Breast epithelium (tissue), 4 donors: ENCODE data around the gene SIGLEC8. TPM values are rescaled to one million over a fixed set of nuclear protein-coding genes. Genes with fewer than 3 reads are reported as not detected.

ENCODE experiments used
- DNase-seq, 2 donors: peaks; one replicate each; pipeline ENCODE4 v3.0.0-alpha.2; 2019; ENCODE audit warnings: low spot score in 2 of 2
- H3K27ac ChIP-seq, 2 donors: fragments of 200-600 bp; sonication (generic) in 1 of 2; one replicate each; pipeline ENCODE4 v1.5.1; 2016 to 2019; ENCODE audit warnings: mild to moderate bottlenecking in 1 of 2
- H3K27me3 ChIP-seq, 2 donors: fragments of 200-600 bp; sonication (generic) in 1 of 2; one replicate each; pipeline versions ENCODE4 v1.5.1 to v1.6.0; 2017 to 2019; ENCODE audit warnings: control low read depth in 1 of 2, mild to moderate bottlenecking in 1 of 2
- H3K36me3 ChIP-seq: fragments of 200-600 bp; one replicate; pipeline ENCODE4 v1.5.1; 2019
- H3K4me1 ChIP-seq, 2 donors: fragments of 200-600 bp; sonication (generic); one replicate each; pipeline ENCODE4 v1.5.1; 2016 to 2019; ENCODE audit warnings: control low read depth in 1 of 2
- H3K4me3 ChIP-seq, 3 donors: fragments of 200-600 bp; sonication (generic); 1 replicate in 2 of 3; 2 replicates in 1 of 3; pipeline ENCODE4 v1.5.1; 2016 to 2019; ENCODE audit warnings: mild to moderate bottlenecking in 3 of 3, moderate library complexity in 2 of 3
- H3K9me3 ChIP-seq, 2 donors: fragments of 200-600 bp; sonication (generic) in 1 of 2; one replicate each; pipeline ENCODE4 v1.5.1; 2016 to 2019; ENCODE audit warnings: control low read depth in 1 of 2
- CTCF ChIP-seq, 3 donors: fragments of 450-650 bp; IDR thresholded peaks; one replicate each; pipeline ENCODE4 v1.5.1; 2016 to 2017; ENCODE audit warnings: antibody characterized with exemption in 3 of 3, mild to moderate bottlenecking in 3 of 3, moderate library complexity in 3 of 3
- POLR2A ChIP-seq: fragments of 450-650 bp; IDR thresholded peaks from one replicate; pipeline ENCODE4 v1.6.1; 2016; ENCODE audit warnings: antibody characterized with exemption, mild to moderate bottlenecking, moderate library complexity
- POLR2AphosphoS5 ChIP-seq, 3 donors: sonication (generic); formaldehyde crosslinking; IDR thresholded peaks; one replicate each; pipeline ENCODE4 v1.6.1; 2017; ENCODE audit warnings: antibody characterized with exemption in 3 of 3
- intact Hi-C: fragments of 100-400 bp; cut with DNase I; formaldehyde crosslinking; loops from one replicate; pipeline ENCODE4 v1.15.1; 2023; ENCODE audit warnings: low total_unique reads
- total RNA-seq, 3 donors: library from RNA; depleted of rRNA; stranded (reverse); fragments of >200 nt; gene quantifications; one replicate each; pipeline ENCODE4 v1.1.0, GENCODE V29; 2016

The SIGLEC8 gene
- total RNA-seq: 1 to 10 TPM in 2 of 3 donors, under 1 TPM in 1; 0.80 to 8.6 (median 2.3) TPM

DNA sequence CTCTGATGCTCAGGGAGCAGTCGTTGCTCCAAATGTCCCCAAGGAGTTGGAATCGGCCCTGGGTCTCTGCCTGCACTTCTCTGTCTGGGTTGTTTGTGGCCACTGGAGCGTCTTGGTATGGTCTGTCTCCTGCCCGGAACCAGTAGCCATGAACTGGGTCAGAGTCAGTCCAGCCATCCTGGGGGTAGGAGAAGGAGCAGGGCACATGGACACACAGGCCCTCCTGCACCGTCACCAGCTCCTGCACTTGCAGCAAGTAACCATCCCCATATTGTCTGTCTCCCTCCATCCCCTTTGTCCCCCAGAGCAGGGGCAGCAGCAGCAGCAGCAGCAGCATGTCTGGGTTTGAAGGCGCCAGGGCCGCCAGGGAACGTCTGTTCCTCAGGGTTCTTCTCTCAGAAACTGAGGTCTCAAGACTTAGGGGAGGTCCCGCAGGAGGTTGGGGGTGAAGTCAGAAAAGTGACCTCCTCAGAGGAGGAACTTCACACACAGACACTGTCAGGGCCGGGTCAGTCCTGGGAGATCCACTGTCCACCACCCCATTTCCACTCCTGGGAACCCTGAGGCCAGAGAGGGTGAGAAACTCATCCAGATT is at the start of gene SIGLEC8:
Gene SIGLEC8 (minus strand): TSS at position 404 of the 595 bp plus-strand sequence. CDS start 67 bp downstream, at position 337.
- intact Hi-C loops: loop anchor here (10.0 kb wide), 1 partner anchor 553 kb away; no protein-coding TSS in a partner anchor
- Histone ChIP-seq H3K27ac (no peak within 1 kb of the TSS), H3K4me1 (no peaks in the 10 kb centered on the region), H3K9me3 (no peaks in the 10 kb centered on the region), H3K27me3 (peaks cover 0 to 56% of the 10 kb centered on the region in 2 donors), H3K36me3 (no peaks in the 10 kb centered on the region), H3K4me3 (no peak within 1 kb of the TSS)
- TF ChIP-seq POLR2AphosphoS5 (IDR thresholded peaks at IDR 0.05) (no peak), POLR2A (no peak), CTCF (IDR thresholded peaks at IDR 0.05) (no peak)
- no peak for DNase-seq

- Histone ChIP-seq H3K9me3 (peaks cover 13 to 15% of the 10 kb centered on the region in 2 donors), H3K36me3 (no peaks in the 10 kb centered on the region), H3K4me1 (no peaks in the 10 kb centered on the region), H3K4me3 (no peak overlapping the region), H3K27ac (no peak overlapping the region), H3K27me3 (peaks cover 0 to 32% of the 10 kb centered on the region in 2 donors)
- no peak for DNase-seq
- intact Hi-C loops: no loop called here
- no peak for TF ChIP-seq CTCF (IDR thresholded peaks at IDR 0.05)
- TF ChIP-seq POLR2AphosphoS5 (IDR thresholded peaks at IDR 0.05): no peak
- TF ChIP-seq POLR2A: no peak
These were observed 49.4 kb upstream of the SIGLEC8 start for GRCh38 chr19:51507640-51508058.

DNA sequence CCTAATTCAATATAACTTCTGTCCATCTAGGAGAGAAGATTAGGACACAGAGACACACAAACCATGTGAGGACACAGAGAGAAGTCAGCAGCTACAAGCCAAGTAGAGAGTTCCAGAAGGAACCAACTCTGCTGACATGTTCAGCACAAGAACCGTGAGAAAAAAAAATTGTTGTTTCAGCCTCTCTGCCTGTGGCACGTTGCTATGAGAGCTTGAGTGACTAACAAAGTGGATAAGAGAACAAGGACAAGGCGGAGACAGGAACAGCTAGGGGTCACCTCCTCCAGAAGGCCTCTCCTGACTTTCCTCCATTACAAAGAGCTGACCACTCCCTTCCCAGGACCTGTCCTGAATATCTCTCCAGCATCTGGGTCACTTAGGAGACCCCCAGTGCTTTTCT is 48.9 kb upstream of the SIGLEC8 start:
- Histone ChIP-seq H3K27me3 (peaks cover 0 to 28% of the 10 kb centered on the region in 2 donors), H3K4me3 (no peak overlapping the region), H3K27ac (no peak overlapping the region), H3K36me3 (no peaks in the 10 kb centered on the region), H3K9me3 (peaks cover 13 to 15% of the 10 kb centered on the region in 2 donors), H3K4me1 (no peaks in the 10 kb centered on the region)
- no peak for TF ChIP-seq POLR2A
- no peak for TF ChIP-seq CTCF (IDR thresholded peaks at IDR 0.05)
- TF ChIP-seq POLR2AphosphoS5 (IDR thresholded peaks at IDR 0.05): no peak
- intact Hi-C loops: no loop called here
- DNase-seq: no peak

DNA sequence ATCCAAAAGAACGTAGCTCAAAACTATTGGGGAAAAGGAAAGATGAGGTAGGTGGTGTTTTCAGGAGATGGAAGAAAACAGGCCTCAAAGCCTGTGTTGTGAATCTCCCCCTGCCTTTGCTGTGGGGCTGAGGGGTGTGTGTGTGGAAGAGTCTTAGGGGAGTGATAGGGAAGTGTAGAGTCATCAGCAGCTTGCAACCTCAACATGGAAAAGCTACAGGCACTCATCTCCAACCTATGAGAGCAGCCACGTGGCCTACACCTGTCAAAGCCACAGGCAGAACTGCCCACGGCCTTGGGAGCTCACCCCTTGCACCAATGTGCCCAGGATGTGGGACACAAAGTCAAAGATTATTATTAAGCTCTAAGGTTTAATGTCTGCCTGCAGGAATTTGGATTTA is 47.6 kb upstream of the SIGLEC8 start:
- no peak overlapping the region for H3K4me3 ChIP-seq
- peaks cover 0 to 21% of the 10 kb centered on the region in 2 donors for H3K27me3 ChIP-seq
- H3K36me3 ChIP-seq: no peaks in the 10 kb centered on the region
- DNase-seq: no peak
- no peaks in the 10 kb centered on the region for H3K4me1 ChIP-seq
- peaks cover 13 to 15% of the 10 kb centered on the region in 2 donors for H3K9me3 ChIP-seq
- no peak overlapping the region for H3K27ac ChIP-seq
- TF ChIP-seq POLR2AphosphoS5 (IDR thresholded peaks at IDR 0.05) (no peak), POLR2A (no peak)
- intact Hi-C loops: no loop called here

- TF ChIP-seq POLR2AphosphoS5 (IDR thresholded peaks at IDR 0.05) (no peak), CTCF (IDR thresholded peaks at IDR 0.05) (no peak), POLR2A (no peak)
- Histone ChIP-seq H3K9me3 (peaks cover 13 to 15% of the 10 kb centered on the region in 2 donors), H3K27me3 (peaks cover 0 to 14% of the 10 kb centered on the region in 2 donors), H3K4me1 (no peaks in the 10 kb centered on the region), H3K27ac (no peak overlapping the region), H3K4me3 (no peak overlapping the region), H3K36me3 (no peaks in the 10 kb centered on the region)
- DNase-seq: no peak
- intact Hi-C loops: no loop called here
These were observed 45.6 kb upstream of the SIGLEC8 start for GRCh38 chr19:51503896-51504295.
